ENCODE results near the gene NELL1. TPM values are rescaled to one million over a fixed set of nuclear protein-coding genes. Genes with fewer than 3 reads are reported as not detected.

The NELL1 gene
- total RNA-seq, 2 donors from 2014 or later = 1.8 to 10.3 TPM

- Histone ChIP-seq H3K4me1 (replicated peaks) (no peaks in the 10 kb centered on the region), H3K4me3 (no peak overlapping the region), H3K9me3 (no peaks in the 10 kb centered on the region), H3K27ac (no peak overlapping the region), H3K27me3 (replicated peaks; ENCODE audit: insufficient read depth) (no peaks in the 10 kb centered on the region), H3K36me3 (no peaks in the 10 kb centered on the region)
- DNase-seq (ENCODE audit: low spot score) = no peak
- intact Hi-C loops (cut with DNase I) = no loop called here
- 87% methylated on average over 5 of the region's 5 CpGs for WGBS
- no peak for TF ChIP-seq POLR2AphosphoS5 (IDR thresholded peaks at IDR 0.05)
- TF ChIP-seq CTCF (IDR thresholded peaks at IDR 0.05) = no peak
- no peak for TF ChIP-seq POLR2A (IDR thresholded peaks at IDR 0.05)
Measured at GRCh38 chr11:21541187-21541751, 871.9 kb downstream of the NELL1 start.

- intact Hi-C loops (cut with DNase I) = no loop called here
- TF ChIP-seq POLR2A (IDR thresholded peaks at IDR 0.05) = no peak
- no peak for TF ChIP-seq POLR2AphosphoS5 (IDR thresholded peaks at IDR 0.05)
- no peak for TF ChIP-seq CTCF (IDR thresholded peaks at IDR 0.05)
- no peaks in the 10 kb centered on the region for H3K27me3 ChIP-seq (replicated peaks; ENCODE audit: insufficient read depth)
- no peak overlapping the region for H3K4me3 ChIP-seq
- no peak for DNase-seq (ENCODE audit: low spot score)
- no peaks in the 10 kb centered on the region for H3K36me3 ChIP-seq
- H3K4me1 ChIP-seq (replicated peaks) = no peaks in the 10 kb centered on the region
- H3K9me3 ChIP-seq = no peaks in the 10 kb centered on the region
- H3K27ac ChIP-seq = no peak overlapping the region
Measured at GRCh38 chr11:21543901-21544300, 874.5 kb downstream of the NELL1 start.

GRCh38 chr11:21545699-21546098 lies 876.3 kb downstream of the NELL1 start:
- Histone ChIP-seq H3K4me1 (replicated peaks) (no peaks in the 10 kb centered on the region), H3K4me3 (no peak overlapping the region), H3K36me3 (no peaks in the 10 kb centered on the region), H3K27ac (no peak overlapping the region), H3K27me3 (replicated peaks; ENCODE audit: insufficient read depth) (no peaks in the 10 kb centered on the region), H3K9me3 (no peaks in the 10 kb centered on the region)
- intact Hi-C loops (cut with DNase I) = no loop called here
- WGBS = 86% methylated on average over 1 of the region's 1 CpG
- TF ChIP-seq CTCF (IDR thresholded peaks at IDR 0.05) (no peak), POLR2AphosphoS5 (IDR thresholded peaks at IDR 0.05) (no peak), POLR2A (IDR thresholded peaks at IDR 0.05) (no peak)
- DNase-seq (ENCODE audit: low spot score) = no peak

GRCh38 chr11:21546703-21547102 lies 877.3 kb downstream of the NELL1 start:
- Histone ChIP-seq H3K9me3 (no peaks in the 10 kb centered on the region), H3K36me3 (no peaks in the 10 kb centered on the region), H3K4me1 (replicated peaks) (no peaks in the 10 kb centered on the region), H3K27me3 (replicated peaks; ENCODE audit: insufficient read depth) (no peaks in the 10 kb centered on the region), H3K4me3 (no peak overlapping the region), H3K27ac (no peak overlapping the region)
- WGBS = 70% methylated on average over 1 of the region's 1 CpG
- no peak for DNase-seq (ENCODE audit: low spot score)
- intact Hi-C loops (cut with DNase I) = no loop called here
- TF ChIP-seq CTCF (IDR thresholded peaks at IDR 0.05) (no peak), POLR2A (IDR thresholded peaks at IDR 0.05) (no peak), POLR2AphosphoS5 (IDR thresholded peaks at IDR 0.05) (no peak)

- Histone ChIP-seq H3K36me3 (no peaks in the 10 kb centered on the region), H3K27ac (no peak overlapping the region), H3K9me3 (no peaks in the 10 kb centered on the region), H3K27me3 (replicated peaks; ENCODE audit: insufficient read depth) (no peaks in the 10 kb centered on the region), H3K4me3 (no peak overlapping the region), H3K4me1 (replicated peaks) (peaks cover 8% of the 10 kb centered on the region)
- DNase-seq (ENCODE audit: low spot score) = no peak
- WGBS = 0% methylated on average over 1 of the region's 1 CpG
- intact Hi-C loops (cut with DNase I) = no loop called here
- no peak for TF ChIP-seq CTCF (IDR thresholded peaks at IDR 0.05)
- no peak for TF ChIP-seq POLR2AphosphoS5 (IDR thresholded peaks at IDR 0.05)
- TF ChIP-seq POLR2A (IDR thresholded peaks at IDR 0.05) = no peak
Measured at GRCh38 chr11:21552911-21553310, 883.5 kb downstream of the NELL1 start.

Measured in prostate gland (tissue), 2 donors.